Hippocampal formation (tissue), 2 donors: ENCODE results near the gene RAD51D.
A peak's percentile ranks its signal among the peaks of the same experiment; 100 is the strongest.
"Not testable (repeated sequence)": the region's sequence is repeated elsewhere in the genome, so short reads cannot be mapped to it uniquely, and the experiment has no call there.

Experiments used
- DNase-seq, 2 donors: peaks; one replicate each; lab custom pipeline; 2025; lab: John Stamatoyannopoulos, UW

The RAD51D gene

GRCh38 chr17:35141681-35142466, 22.2 kb upstream of the RAD51D start, which contains the start of gene NLE1:
Gene NLE1, minus strand, starts transcription at chr17:35142303. Its CDS starts 28 bp downstream, at chr17:35142275.
- DNase-seq: peak; percentile 68 to 77

- DNase-seq: no peak
These were observed 18.6 kb upstream of the RAD51D start for GRCh38 chr17:35138218-35138617.

- no peak for DNase-seq
These were observed 15.7 kb upstream of the RAD51D start for GRCh38 chr17:35135322-35135721.

GRCh38 chr17:35132816-35133550, 13.3 kb upstream of the RAD51D start:
- no peak for DNase-seq

- DNase-seq: no peak
These were observed 12.4 kb upstream of the RAD51D start for GRCh38 chr17:35132099-35132498.

- DNase-seq: no peak
These were observed 10.7 kb upstream of the RAD51D start for GRCh38 chr17:35130392-35130791.

- no peak for DNase-seq
These were observed 10.3 kb upstream of the RAD51D start for GRCh38 chr17:35129973-35130351.

GRCh38 chr17:35129154-35129972, 9.7 kb upstream of the RAD51D start:
- DNase-seq: no peak

GRCh38 chr17:35127751-35128514, 8.3 kb upstream of the RAD51D start:
- no peak for DNase-seq

GRCh38 chr17:35121315-35121714, 1.7 kb upstream of the RAD51D start, which contains the start of gene FNDC8:
Gene FNDC8, plus strand, starts transcription at chr17:35121615. Its CDS starts 79 bp downstream, at chr17:35121694.
- DNase-seq: no peak

- no peak for DNase-seq
These were observed 1.7 kb downstream of the RAD51D start for GRCh38 chr17:35117984-35118383.

- no peak for DNase-seq
These were observed 2.8 kb downstream of the RAD51D start for GRCh38 chr17:35116845-35117244.

GRCh38 chr17:35110791-35111190, 8.9 kb downstream of the RAD51D start:
- not testable (repeated sequence) for DNase-seq

- no peak for DNase-seq
These were observed 14.7 kb downstream of the RAD51D start for GRCh38 chr17:35104844-35105450.

GRCh38 chr17:35103271-35103670, 16.4 kb downstream of the RAD51D start:
- DNase-seq: no peak

- no peak for DNase-seq
These were observed 17.9 kb downstream of the RAD51D start for GRCh38 chr17:35101725-35102124.

- DNase-seq: no peak
These were observed 18.6 kb downstream of the RAD51D start for GRCh38 chr17:35101036-35101435.

GRCh38 chr17:35099908-35100307, 19.8 kb downstream of the RAD51D start:
- no peak for DNase-seq

GRCh38 chr17:35097776-35098175, 21.9 kb downstream of the RAD51D start:
- DNase-seq: no peak

GRCh38 chr17:35095741-35096140, 23.9 kb downstream of the RAD51D start:
- no peak for DNase-seq

GRCh38 chr17:35094902-35095301, 24.8 kb downstream of the RAD51D start:
- no peak for DNase-seq
